HepG2 (cell line): Measurements from ENCODE around the gene ENTREP3. TPM values are rescaled to one million over a fixed set of nuclear protein-coding genes. Genes with fewer than 3 reads are reported as not detected.

ENCODE experiments used
- CBX2 ChIP-seq, 2 experiments: fragments of 200-600 bp in 1 of 2; sonication (generic); formaldehyde crosslinking in 1 of 2; IDR thresholded peaks; 2 replicates each; pipeline versions ENCODE4 v1.7.0 to v1.8.1; 2018 to 2022; ENCODE audit warnings: low read depth in 2 of 2, low read length in 1 of 2, mild to moderate bottlenecking in 1 of 2, missing genetic modification reagents in 1 of 2
- ELF3 ChIP-seq: IDR thresholded peaks from 2 replicates; pipeline ENCODE4 v1.6.1; 2016; ENCODE audit warnings: missing genetic modification reagents, missing compliant biosample characterization
- ELF4 ChIP-seq: sonication (generic); formaldehyde crosslinking; IDR thresholded peaks from 2 replicates; pipeline ENCODE4 v1.5.0; 2020; ENCODE audit warnings: missing genetic modification reagents, mild to moderate bottlenecking, moderate library complexity, borderline replicate concordance
- MEIS2 ChIP-seq: sonication (generic); formaldehyde crosslinking; IDR thresholded peaks from 2 replicates; pipeline ENCODE4 v1.9.0; 2021; ENCODE audit warnings: mild to moderate bottlenecking, missing genetic modification reagents
- MIXL1 ChIP-seq: IDR thresholded peaks from 2 replicates; pipeline ENCODE4 v1.6.1; 2016
- MXD1 ChIP-seq: sonication (generic); formaldehyde crosslinking; IDR thresholded peaks from 2 replicates; pipeline ENCODE4 v1.4.0; 2020; ENCODE audit warnings: mild to moderate bottlenecking, missing genetic modification reagents
- PHF8 ChIP-seq: sonication (generic); formaldehyde crosslinking; IDR thresholded peaks from 2 replicates; pipeline ENCODE4 v1.5.0; 2020; ENCODE audit warnings: missing genetic modification reagents
- PITX1 ChIP-seq: sonication (generic); formaldehyde crosslinking; IDR thresholded peaks from 2 replicates; pipeline ENCODE4 v1.5.1; 2020; ENCODE audit warnings: mild to moderate bottlenecking, missing genetic modification reagents
- SAP130 ChIP-seq: IDR thresholded peaks from 2 replicates; pipeline ENCODE4 v1.6.1; 2016; ENCODE audit warnings: low read depth
- TIGD3 ChIP-seq: sonication (generic); formaldehyde crosslinking; IDR thresholded peaks from 2 replicates; pipeline ENCODE4 v1.5.1; 2020; ENCODE audit warnings: mild to moderate bottlenecking, missing genetic modification reagents, borderline replicate concordance
- ZBTB7A ChIP-seq: sonication (generic); formaldehyde crosslinking; IDR thresholded peaks from 2 replicates; pipeline ENCODE4 v1.8.0; 2022; ENCODE audit warnings: mild to moderate bottlenecking, missing genetic modification reagents
- ZNF333 ChIP-seq: sonication (generic); formaldehyde crosslinking; IDR thresholded peaks from 2 replicates; pipeline ENCODE4 v1.4.0; 2020; ENCODE audit warnings: mild to moderate bottlenecking, missing genetic modification reagents, borderline replicate concordance
- ZNF343 ChIP-seq: sonication (generic); formaldehyde crosslinking; IDR thresholded peaks from 2 replicates; pipeline ENCODE4 v1.4.0; 2020; ENCODE audit warnings: mild to moderate bottlenecking, missing genetic modification reagents
- ZNF556 ChIP-seq: sonication (generic); formaldehyde crosslinking; IDR thresholded peaks from 2 replicates; pipeline ENCODE4 v1.4.0; 2020; ENCODE audit warnings: mild to moderate bottlenecking, missing genetic modification reagents, borderline replicate concordance
- ZSCAN9 ChIP-seq: IDR thresholded peaks from 2 replicates; pipeline ENCODE4 v1.6.1; 2016; ENCODE audit warnings: borderline replicate concordance
- polyA plus RNA-seq, 8 experiments: library from polyadenylated mRNA; depleted of rRNA in 3 of 8; stranded (reverse) in 7 of 8; unstranded in 1 of 8; fragments of >200 nt; fragmentation: Illumina TruSeq in 4 of 8; extraction: Trizol in 4 of 8; gene quantifications; 2 replicates each; pipeline versions ENCODE4 v1.2.1 to v1.2.3, GENCODE V29; 2011 to 2016; ENCODE audit warnings: low read depth in 4 of 8, missing spikeins in 1 of 8, mixed read lengths in 1 of 8; ENCODE audit not compliant: insufficient read depth in 1 of 8
- total RNA-seq, 5 experiments: library from RNA; depleted of rRNA; stranded (reverse); fragments of >200 nt; fragmentation: Illumina TruSeq; extraction: Trizol; gene quantifications; 2 replicates each; pipeline ENCODE4 v1.2.3, GENCODE V29; 2016; ENCODE audit warnings: low read depth in 1 of 5
- TF ChIP-seq, protein P1 (sequence below): IDR thresholded peaks from 2 replicates; pipeline ENCODE4 v1.6.1; 2016
- TF ChIP-seq, protein P2 (sequence below): sonication (generic); formaldehyde crosslinking; IDR thresholded peaks from 2 replicates; pipeline ENCODE4 v1.5.0; 2020; ENCODE audit warnings: missing genetic modification reagents
- TF ChIP-seq, protein P3 (sequence below): sonication (generic); formaldehyde crosslinking; IDR thresholded peaks from 2 replicates; pipeline ENCODE4 v1.4.0; 2020; ENCODE audit warnings: mild to moderate bottlenecking, missing genetic modification reagents
- TF ChIP-seq, protein P4 (sequence below): sonication (generic); formaldehyde crosslinking; IDR thresholded peaks from 2 replicates; pipeline ENCODE4 v1.5.1; 2020; ENCODE audit warnings: missing genetic modification reagents, mild to moderate bottlenecking, borderline replicate concordance
- TF ChIP-seq, protein P5 (sequence below): sonication (generic); formaldehyde crosslinking; IDR thresholded peaks from 2 replicates; pipeline ENCODE4 v1.4.0; 2020; ENCODE audit warnings: missing genetic modification reagents

ENTREP3 gene
- total and polyA plus RNA-seq, 2 of the 13 experiments (the other 11 are each of a cell fraction or from before 2014, with no cell fraction given) = 4.1 to 9.9 TPM

DNA sequence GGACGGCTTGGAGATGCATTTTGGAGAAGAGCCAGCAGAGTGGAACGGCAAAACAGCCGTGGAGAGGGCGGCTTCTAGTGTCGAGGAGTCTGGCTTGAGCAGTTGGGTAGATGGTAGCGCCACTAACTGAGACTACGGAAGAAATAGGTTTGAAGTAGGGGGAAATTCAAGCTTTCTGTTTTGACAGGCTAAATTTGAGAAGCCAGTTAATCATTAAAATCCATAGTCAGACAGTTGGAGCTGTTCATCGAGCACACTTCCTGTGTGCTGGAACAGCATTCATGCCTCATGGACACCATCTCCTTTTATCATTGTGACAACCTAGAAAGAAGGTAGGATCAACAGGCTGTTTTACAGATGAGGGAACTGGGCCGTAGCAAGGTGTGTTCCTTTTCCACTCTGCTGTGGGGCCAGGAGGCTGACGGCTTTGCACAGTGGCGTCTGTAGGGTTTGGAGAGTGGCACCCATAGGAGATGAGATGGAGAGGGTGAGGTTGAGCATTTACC lies 49.3 kb upstream of the ENTREP3 start (continued):
- TF ChIP-seq MXD1 (CRISPR knock-in tag) (peak; percentile 18; the same call in 1 of the 2 replicates), ZNF343 (CRISPR knock-in tag) (0 out of 2 replicates have a peak, but pooled peaks have one; percentile 1), TIGD3 (CRISPR knock-in tag) (peak; percentile 38; the same call in 1 of the 2 replicates), ELF3 (CRISPR knock-in tag) (0 out of 2 replicates have a peak, but pooled peaks have one; percentile 35), MEIS2 (0 out of 2 replicates have a peak, but pooled peaks have one; percentile 64), PITX1 (CRISPR knock-in tag) (peak; percentile 14; the same call in 1 of the 2 replicates), ZSCAN9 (CRISPR knock-in tag) (0 out of 2 replicates have a peak, but pooled peaks have one; percentile 30), ZBTB7A (CRISPR knock-in tag) (no peak), SAP130 (CRISPR knock-in tag) (peak; percentile 95), ZNF556 (CRISPR knock-in tag) (peak; percentile 55; the same call in 1 of the 2 replicates), ZNF333 (no peak), CBX2 (IDR thresholded peaks at IDR 0.05; ENCODE audit: low read depth, low read length) (no peak), CBX2 (CRISPR knock-in tag; IDR thresholded peaks at IDR 0.05; ENCODE audit: low read depth) (no peak), ELF4 (CRISPR knock-in tag) (peak; percentile 8; the same call in 1 of the 2 replicates), MIXL1 (peak; percentile 66; the same call in 1 of the 2 replicates), PHF8 (CRISPR knock-in tag) (no peak)
- TF ChIP-seq, protein P1, sequence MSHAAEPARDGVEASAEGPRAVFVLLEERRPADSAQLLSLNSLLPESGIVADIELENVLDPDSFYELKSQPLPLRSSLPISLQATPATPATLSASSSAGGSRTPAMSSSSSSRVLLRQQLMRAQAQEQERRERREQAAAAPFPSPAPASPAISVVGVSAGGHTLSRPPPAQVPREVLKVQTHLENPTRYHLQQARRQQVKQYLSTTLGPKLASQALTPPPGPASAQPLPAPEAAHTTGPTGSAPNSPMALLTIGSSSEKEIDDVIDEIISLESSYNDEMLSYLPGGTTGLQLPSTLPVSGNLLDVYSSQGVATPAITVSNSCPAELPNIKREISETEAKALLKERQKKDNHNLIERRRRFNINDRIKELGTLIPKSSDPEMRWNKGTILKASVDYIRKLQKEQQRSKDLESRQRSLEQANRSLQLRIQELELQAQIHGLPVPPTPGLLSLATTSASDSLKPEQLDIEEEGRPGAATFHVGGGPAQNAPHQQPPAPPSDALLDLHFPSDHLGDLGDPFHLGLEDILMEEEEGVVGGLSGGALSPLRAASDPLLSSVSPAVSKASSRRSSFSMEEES (CRISPR knock-in tag) = peak; percentile 30; the same call in 1 of the 2 replicates
- TF ChIP-seq, protein P2, sequence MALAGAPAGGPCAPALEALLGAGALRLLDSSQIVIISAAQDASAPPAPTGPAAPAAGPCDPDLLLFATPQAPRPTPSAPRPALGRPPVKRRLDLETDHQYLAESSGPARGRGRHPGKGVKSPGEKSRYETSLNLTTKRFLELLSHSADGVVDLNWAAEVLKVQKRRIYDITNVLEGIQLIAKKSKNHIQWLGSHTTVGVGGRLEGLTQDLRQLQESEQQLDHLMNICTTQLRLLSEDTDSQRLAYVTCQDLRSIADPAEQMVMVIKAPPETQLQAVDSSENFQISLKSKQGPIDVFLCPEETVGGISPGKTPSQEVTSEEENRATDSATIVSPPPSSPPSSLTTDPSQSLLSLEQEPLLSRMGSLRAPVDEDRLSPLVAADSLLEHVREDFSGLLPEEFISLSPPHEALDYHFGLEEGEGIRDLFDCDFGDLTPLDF (CRISPR knock-in tag) = no peak
- TF ChIP-seq, protein P3, sequence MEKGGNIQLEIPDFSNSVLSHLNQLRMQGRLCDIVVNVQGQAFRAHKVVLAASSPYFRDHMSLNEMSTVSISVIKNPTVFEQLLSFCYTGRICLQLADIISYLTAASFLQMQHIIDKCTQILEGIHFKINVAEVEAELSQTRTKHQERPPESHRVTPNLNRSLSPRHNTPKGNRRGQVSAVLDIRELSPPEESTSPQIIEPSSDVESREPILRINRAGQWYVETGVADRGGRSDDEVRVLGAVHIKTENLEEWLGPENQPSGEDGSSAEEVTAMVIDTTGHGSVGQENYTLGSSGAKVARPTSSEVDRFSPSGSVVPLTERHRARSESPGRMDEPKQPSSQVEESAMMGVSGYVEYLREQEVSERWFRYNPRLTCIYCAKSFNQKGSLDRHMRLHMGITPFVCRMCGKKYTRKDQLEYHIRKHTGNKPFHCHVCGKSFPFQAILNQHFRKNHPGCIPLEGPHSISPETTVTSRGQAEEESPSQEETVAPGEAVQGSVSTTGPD (CRISPR knock-in tag) = no peak
- TF ChIP-seq, protein P4, sequence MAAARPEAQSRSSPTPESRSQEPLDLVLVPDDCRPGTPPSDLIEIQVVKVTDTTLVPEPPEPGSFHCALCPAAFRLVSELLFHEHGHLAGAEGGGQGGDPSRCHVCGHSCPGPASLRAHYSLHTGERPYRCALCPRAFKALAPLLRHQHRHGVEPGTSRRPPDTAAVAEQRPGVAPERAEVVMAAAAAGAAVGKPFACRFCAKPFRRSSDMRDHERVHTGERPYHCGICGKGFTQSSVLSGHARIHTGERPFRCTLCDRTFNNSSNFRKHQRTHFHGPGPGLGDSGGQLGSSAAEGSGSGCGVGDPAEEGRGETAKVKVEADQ (CRISPR knock-in tag) = 0 out of 2 replicates have a peak, but pooled peaks have one; percentile 14
- TF ChIP-seq, protein P5, sequence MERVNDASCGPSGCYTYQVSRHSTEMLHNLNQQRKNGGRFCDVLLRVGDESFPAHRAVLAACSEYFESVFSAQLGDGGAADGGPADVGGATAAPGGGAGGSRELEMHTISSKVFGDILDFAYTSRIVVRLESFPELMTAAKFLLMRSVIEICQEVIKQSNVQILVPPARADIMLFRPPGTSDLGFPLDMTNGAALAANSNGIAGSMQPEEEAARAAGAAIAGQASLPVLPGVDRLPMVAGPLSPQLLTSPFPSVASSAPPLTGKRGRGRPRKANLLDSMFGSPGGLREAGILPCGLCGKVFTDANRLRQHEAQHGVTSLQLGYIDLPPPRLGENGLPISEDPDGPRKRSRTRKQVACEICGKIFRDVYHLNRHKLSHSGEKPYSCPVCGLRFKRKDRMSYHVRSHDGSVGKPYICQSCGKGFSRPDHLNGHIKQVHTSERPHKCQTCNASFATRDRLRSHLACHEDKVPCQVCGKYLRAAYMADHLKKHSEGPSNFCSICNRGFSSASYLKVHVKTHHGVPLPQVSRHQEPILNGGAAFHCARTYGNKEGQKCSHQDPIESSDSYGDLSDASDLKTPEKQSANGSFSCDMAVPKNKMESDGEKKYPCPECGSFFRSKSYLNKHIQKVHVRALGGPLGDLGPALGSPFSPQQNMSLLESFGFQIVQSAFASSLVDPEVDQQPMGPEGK (CRISPR knock-in tag) = 0 out of 2 replicates have a peak, but pooled peaks have one; percentile 18
